GM18519 (cell line): ENCODE measurements around the gene ACY1.

Experiments
- ATAC-seq: cut with Tn5 transposase; IDR thresholded peaks from one replicate; pipeline ENCODE4 v1.9.1; 2021; ENCODE audit warnings: mild to moderate bottlenecking, moderate library complexity; ENCODE audit not compliant: unreplicated experiment, low FRiP score

ACY1 gene

DNA sequence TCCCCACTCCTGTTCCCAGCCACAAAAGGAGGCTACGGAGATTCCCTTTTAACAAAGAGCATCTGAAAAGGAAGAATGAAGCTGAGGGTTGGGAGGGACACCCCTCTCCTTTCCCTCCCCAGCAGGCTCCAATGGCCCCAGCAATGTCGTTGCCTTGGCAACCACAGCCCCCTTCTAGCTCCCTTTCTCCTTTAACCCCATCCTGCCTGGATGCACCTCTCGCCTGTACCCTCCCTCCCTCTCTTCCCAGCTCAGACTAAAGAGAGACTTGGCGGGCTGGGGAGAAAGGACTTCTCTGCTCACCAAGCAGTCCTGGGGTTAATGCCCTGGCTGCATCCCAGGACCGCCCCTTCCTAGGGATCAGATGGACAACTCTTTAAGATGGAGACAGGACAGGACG lies 19.4 kb downstream of the ACY1 start:
- no peak for ATAC-seq

DNA sequence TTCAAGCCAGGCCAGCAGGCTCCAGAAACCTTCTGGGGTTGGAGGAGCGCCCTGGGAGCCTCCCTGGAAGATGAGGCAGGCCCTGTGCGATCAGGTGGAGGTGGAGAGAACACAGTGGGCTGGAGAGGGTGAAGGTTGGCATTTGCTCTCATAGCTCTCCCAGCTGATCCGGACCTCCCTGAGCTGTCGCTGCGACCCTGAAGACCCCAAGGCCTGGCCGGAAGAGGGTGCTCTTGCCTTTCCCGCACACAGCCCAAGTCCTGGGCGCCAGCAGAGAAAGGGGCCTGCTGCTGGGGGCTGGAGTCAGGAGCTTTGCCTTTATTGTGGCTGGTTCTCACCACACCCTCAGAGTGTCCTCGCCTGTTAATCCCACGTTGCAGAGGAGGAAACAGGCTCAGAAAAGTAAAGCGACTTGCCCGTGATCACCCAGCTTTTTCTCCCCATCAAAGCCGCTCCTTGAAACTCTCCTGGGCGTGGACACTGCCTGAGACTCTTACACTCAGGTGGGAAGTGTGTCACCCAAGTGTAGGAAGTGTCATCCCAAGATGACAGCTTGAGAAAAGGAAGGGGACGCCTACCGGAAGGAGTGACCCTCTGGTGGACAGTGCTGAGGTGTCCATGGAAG lies 20.9 kb downstream of the ACY1 start:
- ATAC-seq, result no peak

DNA sequence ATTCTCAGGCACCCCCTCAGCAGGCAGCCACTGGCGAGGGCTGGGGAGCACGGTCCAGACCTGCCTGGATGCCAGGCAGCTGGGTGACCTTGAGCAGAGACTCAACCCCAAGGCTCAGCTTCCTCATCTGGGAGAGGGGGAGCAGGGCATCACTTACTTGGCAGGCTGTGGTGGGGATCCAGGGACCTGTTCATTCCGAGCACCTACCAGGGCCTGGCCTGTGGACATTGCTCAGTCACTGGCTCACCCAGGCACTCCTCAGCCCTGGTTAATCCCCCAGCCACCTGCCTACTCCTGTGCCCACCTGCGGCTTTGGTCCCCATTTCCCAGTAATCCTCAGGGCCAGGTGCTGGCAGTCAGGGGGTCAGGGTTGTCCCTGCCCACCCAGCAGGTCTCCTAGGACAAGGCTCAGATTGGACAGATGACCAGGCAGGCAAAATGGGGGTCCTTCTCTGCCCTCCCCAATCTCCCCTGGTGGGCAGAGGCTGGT lies 21.6 kb downstream of the ACY1 start:
- no peak for ATAC-seq

DNA sequence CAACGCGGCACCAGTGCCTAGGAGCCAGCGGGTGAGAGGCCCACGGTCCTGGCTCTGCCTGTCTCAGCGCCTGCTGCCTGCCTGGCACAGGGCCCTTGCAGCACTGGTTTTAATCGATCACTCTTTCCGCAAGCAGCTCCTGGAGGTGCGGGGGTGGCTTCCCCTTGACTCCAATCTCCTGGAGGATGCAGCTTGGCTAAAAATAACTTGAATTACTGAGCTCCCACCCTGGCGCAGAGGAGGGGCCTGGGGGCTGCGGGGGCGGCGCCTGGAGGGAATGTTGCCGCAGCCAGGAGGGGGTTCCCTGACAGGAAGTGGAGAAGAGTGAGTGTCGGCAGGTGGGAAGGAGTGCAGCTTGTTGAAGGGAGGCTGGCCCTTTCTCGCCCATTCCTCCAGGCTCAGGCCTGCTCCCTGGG lies 22.2 kb downstream of the ACY1 start:
- ATAC-seq, result no peak

DNA sequence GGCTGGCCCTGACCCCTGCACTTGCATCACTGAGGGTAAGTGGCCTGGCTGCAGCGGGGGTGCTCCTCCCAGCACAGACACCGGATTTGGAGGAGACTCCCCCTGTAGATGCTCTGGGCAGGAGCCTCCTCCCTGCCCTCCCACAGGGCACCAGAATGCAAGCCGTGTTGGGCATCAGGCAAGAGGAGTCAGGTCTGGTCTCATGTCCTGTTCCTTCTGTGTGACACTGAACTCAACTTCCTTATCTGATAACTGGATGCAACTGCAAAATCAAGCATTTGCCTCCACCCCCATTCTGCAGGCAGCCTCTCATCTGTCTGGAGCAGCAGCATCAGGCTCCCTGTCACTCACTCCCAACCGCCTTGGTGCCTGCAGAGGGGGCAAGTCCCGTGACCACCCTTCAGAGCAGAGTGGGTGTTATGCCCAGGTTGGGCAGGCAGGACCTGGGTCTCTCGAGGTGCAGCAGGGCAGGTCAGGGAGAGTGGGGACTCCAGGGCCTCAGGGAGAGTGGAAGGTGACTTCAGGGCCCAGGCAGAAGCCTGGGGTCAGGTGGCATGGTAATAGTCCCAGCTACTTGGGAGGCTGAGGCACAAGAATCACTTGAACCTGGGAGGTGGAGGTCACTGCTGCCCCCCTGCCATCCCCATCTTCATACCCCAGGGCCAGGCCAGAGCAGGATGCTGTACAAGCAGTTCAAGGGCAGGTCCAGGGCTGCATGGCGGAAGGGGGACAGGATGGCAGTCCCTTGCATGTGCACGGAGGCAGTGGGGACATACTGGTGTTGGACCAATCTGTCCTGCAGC lies 22.9 kb downstream of the ACY1 start:
- no peak for ATAC-seq

DNA sequence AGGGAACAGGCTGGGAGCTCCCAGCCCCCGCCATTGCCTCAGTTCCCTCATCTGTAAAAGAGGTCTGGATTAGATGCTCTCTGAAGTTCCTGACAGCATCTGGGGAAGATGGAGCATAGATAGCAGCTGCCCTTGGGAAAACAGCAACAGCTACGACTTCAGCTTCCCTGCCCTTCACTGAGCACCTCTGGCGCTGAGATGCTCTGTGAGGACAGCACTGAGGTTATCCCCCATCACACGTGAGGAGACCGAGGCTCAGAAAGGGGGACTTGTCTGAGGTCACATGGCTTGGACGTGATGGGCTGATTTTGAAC lies 23.4 kb downstream of the ACY1 start:
- ATAC-seq, result no peak

DNA sequence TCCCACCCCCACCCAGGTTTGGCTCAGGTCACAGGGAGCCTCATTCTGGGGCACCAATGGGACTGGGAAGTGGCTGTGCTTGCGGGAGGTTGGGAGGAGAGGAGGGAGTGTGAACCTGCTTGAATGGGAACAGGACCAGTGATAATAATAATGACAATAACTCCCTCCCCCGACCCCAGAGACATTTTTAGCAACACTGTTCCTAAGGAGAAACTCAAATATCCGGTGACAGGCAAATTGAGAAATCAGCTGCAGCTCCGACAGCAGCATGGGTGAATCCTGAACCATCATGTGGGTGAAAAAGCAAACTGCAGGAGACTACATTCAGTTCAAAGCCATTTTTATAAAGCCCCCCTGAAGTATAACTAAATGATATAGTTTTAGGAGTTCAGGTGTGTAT lies 24.0 kb downstream of the ACY1 start:
- ATAC-seq, result no peak

DNA sequence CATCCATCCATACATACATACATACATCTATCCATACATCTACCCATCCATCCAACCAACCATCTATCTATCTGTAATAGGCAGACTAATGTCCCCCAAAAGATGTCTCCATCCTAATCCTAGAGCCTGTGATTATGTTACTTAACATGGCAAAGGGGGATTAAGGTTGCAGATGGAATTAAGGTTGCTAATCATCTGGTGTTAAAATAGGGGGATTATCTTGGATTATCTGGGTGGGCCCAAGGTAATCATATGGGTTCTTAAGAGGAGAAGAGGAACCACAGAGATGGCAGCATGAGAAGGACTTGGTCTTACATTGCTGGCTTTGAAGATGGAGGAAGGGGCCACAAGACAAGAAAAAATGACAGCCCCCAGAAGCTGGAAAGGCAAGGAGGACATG lies 27.1 kb downstream of the ACY1 start:
- no peak for ATAC-seq

DNA sequence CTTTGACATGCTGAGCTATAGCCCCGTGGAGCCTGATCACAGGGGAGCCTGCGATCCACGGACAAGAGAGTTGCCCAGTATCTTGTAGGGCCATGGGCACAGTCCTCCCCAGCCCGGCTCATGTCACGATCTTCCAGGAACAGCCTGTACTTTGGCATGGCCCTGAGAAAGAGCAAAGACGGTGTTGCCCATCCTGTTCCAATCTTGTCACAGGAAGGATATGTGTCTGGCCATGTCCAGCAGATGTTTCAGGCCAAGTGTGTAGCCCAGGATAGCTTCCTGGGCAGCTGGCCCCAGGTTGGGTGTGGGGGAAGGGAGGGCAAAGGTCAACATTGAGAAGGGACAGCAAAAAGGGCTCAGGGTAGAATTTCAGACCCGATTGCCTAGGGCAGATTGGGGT lies 29.4 kb downstream of the ACY1 start:
- ATAC-seq, result no peak

DNA sequence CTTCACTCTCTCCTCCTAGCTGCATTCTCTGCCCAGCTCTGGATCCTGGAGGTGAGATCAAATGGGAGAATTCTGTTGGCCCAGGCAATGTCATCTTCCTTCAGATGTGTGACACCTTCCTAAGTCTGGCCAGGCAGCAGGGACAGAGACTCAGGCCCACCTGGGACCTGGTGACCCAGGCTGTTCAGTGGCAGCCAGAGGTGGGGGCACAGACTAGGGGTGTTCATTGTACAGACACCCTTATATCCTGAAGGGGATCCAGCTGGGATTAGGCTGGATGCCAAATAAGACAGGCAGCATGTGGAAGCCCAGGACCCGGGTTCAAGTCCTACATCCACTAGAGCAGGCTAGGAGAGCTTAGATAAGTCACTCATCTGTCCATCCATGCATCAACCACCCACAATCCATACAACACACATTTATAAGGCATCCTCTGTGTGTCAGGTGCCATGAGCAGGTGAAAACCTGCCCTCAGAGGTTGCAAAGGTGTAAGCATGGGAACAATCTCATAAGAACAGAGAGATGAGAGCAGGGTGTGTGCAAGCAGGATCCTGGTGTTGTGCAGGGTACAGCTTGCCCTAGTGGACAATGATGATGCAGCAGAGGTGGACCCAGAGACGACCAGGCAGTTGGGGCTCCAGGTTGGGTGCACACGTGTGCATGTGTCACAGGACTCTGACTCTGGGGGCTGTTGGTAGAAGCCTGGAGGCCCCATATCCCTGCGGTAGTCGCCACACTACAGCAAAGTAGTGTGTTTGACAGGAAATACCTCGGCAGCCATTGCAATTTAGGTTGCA lies 30.7 kb downstream of the ACY1 start:
- no peak for ATAC-seq

DNA sequence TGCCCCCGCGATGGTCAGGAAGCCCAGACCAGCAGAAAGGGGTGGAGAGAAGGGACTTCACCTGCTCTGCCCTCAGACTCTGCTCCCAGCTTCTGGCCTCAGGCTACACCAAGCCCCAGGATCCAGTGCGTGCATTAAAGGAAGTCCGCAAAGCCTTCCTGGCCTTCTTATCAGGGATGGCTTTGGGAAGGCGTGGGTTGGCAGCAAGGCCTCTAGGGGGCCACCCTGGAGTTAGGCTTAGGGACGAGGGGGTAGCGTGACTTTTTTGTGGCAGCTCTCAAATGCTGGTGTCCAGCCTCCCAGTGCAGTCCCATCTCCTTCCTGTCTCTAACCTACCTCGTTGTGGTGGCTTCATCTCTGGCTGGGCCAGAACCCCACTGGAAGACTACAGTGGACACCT lies 31.3 kb downstream of the ACY1 start:
- ATAC-seq, result no peak

DNA sequence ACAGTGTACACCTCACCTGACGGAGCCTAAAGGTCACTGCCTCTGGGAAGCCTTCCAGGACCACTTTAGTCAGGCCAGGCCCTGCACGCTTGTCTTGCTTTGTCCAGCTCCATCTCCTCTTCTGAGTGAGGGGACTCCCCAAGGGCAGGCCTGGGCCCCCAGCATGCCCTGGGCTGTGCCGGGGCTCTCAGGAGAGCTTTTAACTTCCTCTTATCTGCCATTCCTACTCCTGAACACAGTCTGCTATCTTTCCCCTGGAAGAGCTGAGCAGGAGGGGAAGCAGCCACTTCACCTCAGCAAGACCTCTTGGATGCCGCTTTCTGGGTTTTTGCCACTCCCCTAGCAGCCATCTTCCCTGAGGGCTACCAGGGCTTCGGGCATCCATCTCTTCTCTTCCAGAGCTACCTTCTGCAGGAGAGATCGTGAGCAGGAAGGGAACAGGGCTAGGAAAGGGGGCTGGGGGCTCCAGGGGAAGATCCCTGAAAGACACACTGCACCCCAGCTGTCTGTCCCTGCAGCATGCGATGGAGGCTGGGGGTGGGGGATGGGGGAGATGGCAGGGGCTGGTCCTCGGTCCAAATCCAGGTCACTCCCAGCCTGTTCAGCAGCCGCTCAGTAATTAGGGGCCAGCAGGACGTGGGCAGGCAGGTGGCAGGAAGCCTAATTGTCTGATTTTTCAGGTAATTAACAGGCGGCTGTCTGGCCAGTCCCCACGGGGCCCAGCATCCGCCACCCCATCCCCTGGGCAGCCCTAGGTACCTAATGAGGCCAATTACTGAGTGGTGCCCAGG lies 32.3 kb downstream of the ACY1 start:
- ATAC-seq, result no peak

DNA sequence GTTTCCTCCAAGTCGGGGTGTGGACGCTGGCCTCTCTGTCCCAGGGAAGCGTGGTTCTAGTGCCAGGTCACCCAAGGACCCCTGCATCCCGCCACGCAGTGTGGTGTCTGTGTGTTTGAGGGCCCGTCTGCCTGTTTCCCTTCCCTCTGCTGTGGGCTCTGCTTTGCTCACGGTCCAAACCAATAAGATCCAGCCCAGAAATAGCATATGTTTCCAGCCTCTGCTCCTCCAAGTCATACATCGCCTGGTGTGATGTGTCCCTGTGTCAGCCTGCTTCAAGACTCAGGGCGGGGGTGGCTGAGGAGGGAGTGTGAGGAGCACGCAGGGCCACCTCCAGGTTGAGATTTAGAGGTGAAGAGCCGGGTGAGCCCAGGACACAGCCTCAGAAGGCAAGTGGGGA lies 34.3 kb downstream of the ACY1 start:
- ATAC-seq, result no peak

DNA sequence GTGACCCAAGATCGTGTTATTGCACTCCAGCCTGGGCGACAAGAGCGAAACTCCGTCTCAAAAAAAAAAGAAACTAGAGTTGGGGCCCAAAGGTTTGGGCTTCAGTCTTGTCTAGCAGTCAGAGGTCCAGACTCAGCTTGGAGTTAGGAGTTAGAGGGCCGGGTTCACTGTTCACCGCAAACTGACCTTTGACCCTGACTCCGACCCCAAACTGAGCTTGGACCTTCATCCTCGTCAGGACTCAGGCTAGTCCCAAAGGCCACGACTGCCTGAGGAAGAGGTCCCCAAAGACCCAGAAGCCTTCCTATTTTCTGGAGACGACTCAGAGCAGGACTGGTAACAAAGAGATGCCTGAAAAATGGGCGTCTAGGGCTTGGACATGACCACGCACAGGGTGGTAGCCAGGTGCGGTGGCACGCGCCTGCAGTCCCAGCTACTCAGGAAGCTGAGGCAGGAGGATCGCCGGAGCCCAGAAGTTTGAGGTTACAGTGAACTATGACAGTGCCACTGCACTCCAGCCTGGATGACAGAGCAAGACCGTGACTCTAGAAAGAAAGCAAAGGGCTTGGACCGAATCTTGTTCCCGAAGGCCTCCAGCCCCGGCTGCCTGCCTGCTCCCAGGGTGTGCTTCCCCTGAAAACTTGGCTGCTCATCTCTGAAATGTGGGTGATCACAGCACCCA lies 35.1 kb downstream of the ACY1 start:
- no peak for ATAC-seq

DNA sequence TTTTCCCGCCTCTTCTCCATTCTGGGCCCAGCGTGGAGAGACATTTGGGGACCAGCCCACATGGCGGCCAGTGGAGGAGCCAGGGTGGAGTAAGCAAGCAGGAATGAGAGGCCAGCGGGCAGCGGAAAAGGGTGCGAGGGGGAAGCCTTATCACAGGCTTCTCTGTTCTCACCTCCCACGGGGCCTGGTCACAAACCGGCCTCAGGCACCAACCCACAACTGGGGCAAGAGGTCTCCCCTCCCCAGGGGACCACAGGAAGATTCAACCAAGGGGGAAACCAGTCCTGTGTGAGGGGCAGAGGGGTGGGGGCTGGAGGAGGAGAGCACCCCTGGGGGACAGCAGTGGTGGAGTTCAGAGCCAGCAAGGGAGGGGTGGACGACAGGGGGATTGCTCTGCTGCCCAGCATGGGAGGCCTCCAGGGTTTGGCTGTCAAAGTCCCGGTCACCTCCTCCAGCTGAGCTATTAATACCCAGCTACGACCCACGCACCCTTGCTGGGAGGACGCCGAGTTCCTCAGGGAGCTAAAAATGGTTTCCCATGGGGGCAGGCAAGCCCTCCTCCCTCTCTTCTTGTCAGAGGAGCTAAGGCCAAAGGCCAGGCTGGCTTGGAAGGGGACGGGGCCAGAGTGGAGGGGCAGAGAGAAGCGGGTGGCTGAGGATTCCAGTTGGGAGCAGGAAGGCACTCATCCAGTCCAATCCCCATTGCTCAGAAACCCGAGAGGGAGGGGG lies 36.2 kb downstream of the ACY1 start:
- no peak for ATAC-seq

DNA sequence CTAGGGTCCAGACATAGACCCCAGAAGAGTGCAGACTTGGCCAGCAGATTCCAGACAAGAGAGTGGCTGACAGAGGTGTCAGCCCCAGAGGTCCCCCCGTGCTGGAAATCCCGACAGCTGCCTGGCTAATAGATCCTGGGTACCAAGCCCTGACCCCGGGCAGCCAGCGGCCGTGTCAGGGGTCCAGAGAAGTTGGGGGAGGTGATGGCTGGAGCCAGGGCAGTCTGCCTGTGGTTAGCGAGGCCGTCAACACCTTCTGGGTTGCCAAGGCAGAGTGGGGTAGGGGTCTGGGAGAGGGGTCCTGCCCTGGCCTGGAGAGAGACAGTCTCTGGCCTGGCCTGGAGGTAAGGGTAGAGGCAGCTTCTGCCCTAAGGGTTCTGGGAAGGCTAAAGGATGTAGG lies 37.5 kb downstream of the ACY1 start:
- no peak for ATAC-seq

DNA sequence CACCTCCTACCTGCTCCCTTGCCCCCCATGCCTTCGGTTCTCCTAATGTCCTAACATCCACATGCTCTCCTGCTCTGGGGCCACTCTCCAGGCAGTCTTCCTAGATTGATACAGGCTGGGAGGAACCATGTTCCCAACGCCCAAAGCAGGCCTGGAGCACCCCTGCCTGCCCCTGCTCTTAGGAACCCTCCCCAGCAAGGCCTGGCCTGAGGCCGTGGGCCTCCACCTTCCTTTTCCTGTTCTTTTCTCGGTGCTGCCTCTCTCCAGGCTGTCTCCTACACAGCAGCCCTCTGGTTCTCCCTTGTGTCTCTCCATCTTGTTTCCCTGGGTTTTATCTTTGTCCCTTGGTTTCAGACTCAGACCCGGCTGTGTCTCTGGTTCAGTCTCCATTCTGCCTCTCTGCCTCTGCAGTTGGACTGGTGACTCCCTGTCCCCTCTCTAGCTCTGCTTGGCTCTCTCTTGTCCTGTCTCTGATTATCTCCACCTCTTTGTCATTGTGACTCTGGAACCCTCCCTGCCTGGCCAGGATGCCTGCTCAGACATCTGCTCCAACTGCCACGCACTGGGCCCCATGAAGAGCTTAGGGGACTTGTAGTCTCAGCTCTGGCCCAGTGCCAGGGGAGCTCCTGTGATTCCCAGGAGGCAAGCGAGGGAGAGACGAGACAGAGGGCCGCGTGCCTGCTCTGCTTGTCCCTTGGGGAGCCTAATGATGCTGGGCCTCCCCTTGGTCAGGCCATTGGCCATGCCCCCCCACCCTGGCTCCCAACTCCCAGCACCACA lies 38.3 kb downstream of the ACY1 start:
- no peak for ATAC-seq

DNA sequence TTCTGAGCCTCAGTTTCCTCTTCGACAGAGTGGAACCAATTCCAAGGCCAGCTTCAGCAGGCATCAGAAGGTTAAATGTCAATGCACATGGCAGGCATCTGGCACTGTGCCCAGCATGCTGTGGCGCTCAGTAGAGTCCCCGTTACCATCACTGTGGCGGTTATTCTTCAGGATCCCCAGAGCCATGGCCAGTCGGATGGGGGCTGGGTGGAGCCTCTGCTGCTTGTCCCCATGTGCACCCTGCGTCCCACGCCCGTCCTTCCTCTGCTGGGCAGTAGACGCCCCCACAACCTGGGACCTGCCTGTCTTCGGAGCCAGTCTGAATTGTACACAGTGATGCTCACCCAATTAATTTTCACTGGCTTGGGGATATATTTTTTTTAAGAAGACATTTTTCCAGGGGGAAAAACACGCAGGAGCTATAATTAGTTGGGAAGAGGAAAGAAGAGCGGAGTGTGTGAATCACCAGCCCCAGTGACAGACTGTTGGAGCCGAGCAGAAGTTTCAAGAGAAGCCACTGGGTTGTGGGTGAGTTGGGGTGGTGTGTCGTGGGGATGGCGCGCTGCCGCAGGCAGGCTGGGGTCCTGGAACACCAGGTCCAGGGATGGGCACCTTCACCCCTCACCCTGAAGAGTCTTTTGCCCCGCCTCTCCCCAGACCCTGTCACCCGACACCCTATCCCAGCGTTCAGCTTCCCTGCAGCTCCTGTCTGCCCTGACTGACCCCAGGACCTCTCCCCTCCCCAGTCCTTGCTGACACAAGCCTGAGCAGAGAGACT lies 39.2 kb downstream of the ACY1 start:
- ATAC-seq, result no peak
